ENCODE measurements around the gene GDE1. TPM values are rescaled to one million over a fixed set of nuclear protein-coding genes. Genes with fewer than 3 reads are reported as not detected.

The GDE1 gene
- total and polyA plus RNA-seq, 3 donors from 2014 or later, result 42.4 to 54.6 (median 44.1) TPM

GRCh38 chr16:19522397-19522732 is 467 bp upstream of the GDE1 start:
- no peaks in the 10 kb centered on the region for H3K9me3 ChIP-seq
- H3K4me3 ChIP-seq, result peak overlapping the region; percentile 85 to 90
- no peak for DNase-seq
- H3K4me1 ChIP-seq, result peaks cover 17% of the 10 kb centered on the region
- H3K36me3 ChIP-seq (ENCODE audit: low read depth, missing control alignments), result no peaks in the 10 kb centered on the region
- H3K27ac ChIP-seq, result peak overlapping the region in 1 of 2 donors; percentile 86
- intact Hi-C loops (cut with DNase I; ENCODE audit: low total_unique reads), result no loop called here
- 25 to 26% methylated on average over 5 of the region's 5 CpGs for WGBS, 2 donors
- TF ChIP-seq POLR2A (IDR thresholded peaks at IDR 0.05) (no peak), CTCF (IDR thresholded peaks at IDR 0.05) (no peak)
- H3K27me3 ChIP-seq, result no peaks in the 10 kb centered on the region

GRCh38 chr16:19520861-19521331 is 1.0 kb downstream of the GDE1 start:
- Histone ChIP-seq H3K36me3 (ENCODE audit: low read depth, missing control alignments) (no peaks in the 10 kb centered on the region), H3K27me3 (no peaks in the 10 kb centered on the region), H3K9me3 (no peaks in the 10 kb centered on the region), H3K27ac (peak overlapping the region; percentile 66 to 86), H3K4me3 (peak overlapping the region; percentile 85 to 88), H3K4me1 (peaks cover 17% of the 10 kb centered on the region)
- TF ChIP-seq CTCF (IDR thresholded peaks at IDR 0.05), result no peak
- no peak for TF ChIP-seq POLR2A (IDR thresholded peaks at IDR 0.05)
- WGBS, 2 donors, result 3 to 7% methylated on average over 8 of the region's 8 CpGs
- intact Hi-C loops (cut with DNase I; ENCODE audit: low total_unique reads), result no loop called here
- no peak for DNase-seq

DNA sequence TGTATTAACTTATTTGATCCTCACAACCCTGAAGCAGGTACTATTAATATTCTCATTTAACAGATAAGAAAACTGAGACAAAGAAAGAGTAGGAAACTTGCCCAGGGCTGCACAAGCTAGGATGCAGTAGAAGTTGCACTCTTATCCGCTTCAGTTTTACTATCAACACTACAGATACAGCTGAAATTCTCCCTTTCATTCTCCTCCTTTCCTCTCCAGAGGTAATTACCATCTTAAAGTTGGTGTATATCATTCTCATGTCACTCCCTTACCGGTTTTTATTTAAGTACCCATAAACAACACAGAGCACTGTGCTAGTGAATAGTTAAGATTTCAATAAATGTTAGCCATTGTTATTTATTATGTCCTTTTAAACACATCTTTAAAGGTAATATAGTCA is 3.5 kb downstream of the GDE1 start:
- no peak for DNase-seq
- Histone ChIP-seq H3K9me3 (no peaks in the 10 kb centered on the region), H3K27me3 (no peaks in the 10 kb centered on the region), H3K4me1 (peaks cover 11% of the 10 kb centered on the region), H3K4me3 (no peak overlapping the region), H3K36me3 (ENCODE audit: low read depth, missing control alignments) (no peaks in the 10 kb centered on the region), H3K27ac (no peak overlapping the region)
- 60 to 67% methylated on average over 2 of the region's 2 CpGs for WGBS, 2 donors
- TF ChIP-seq CTCF (IDR thresholded peaks at IDR 0.05) (no peak), POLR2A (IDR thresholded peaks at IDR 0.05) (no peak)
- intact Hi-C loops (cut with DNase I; ENCODE audit: low total_unique reads), result no loop called here

DNA sequence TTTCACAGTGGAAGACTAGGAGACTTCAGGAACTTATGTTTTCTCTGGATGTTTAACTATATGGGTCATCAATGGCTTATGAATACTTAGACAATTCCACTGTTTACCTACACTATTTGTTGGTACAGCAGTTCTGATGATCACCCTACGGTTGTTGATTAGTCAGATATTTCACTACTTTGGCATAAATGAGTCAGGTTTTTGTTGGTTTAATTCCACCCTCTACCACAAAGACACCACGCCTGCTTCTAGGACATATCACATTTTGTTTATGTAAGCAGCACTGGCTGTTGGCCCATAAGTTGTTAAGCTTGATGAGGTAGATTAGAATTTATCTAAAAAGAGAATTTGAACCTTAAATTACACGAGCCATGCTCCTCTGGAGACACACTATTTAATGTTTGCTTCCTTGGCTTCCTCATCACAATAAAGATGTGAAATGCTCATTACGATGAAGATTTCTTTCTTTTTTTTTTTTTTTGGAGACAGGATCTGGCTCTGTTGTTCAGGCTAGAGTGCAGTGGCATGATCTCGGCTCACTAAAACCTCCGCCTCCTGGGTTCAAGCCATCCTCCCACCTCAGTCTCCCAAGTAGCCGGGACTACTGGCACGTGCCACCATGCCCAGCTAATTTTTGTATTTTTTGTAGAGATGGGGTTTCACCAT is 4.3 kb downstream of the GDE1 start:
- Histone ChIP-seq H3K36me3 (ENCODE audit: low read depth, missing control alignments) (no peaks in the 10 kb centered on the region), H3K9me3 (no peaks in the 10 kb centered on the region), H3K27me3 (no peaks in the 10 kb centered on the region), H3K4me1 (peaks cover 11% of the 10 kb centered on the region), H3K4me3 (no peak overlapping the region), H3K27ac (no peak overlapping the region)
- DNase-seq, result no peak
- WGBS, 2 donors, result 88 to 90% methylated on average over 8 of the region's 8 CpGs
- TF ChIP-seq CTCF (IDR thresholded peaks at IDR 0.05) (no peak), POLR2A (IDR thresholded peaks at IDR 0.05) (no peak)
- intact Hi-C loops (cut with DNase I; ENCODE audit: low total_unique reads), result no loop called here

- intact Hi-C loops (cut with DNase I; ENCODE audit: low total_unique reads), result no loop called here
- peaks cover 7% of the 10 kb centered on the region for H3K4me1 ChIP-seq
- H3K27me3 ChIP-seq, result no peaks in the 10 kb centered on the region
- H3K27ac ChIP-seq, result no peak overlapping the region
- no peak overlapping the region for H3K4me3 ChIP-seq
- WGBS, 2 donors, result 90 to 92% methylated on average over 2 of the region's 2 CpGs
- H3K36me3 ChIP-seq (ENCODE audit: low read depth, missing control alignments), result no peaks in the 10 kb centered on the region
- no peak for DNase-seq
- TF ChIP-seq POLR2A (IDR thresholded peaks at IDR 0.05), result no peak
- TF ChIP-seq CTCF (IDR thresholded peaks at IDR 0.05), result no peak
- H3K9me3 ChIP-seq, result no peaks in the 10 kb centered on the region
These were observed 6.1 kb downstream of the GDE1 start for GRCh38 chr16:19515757-19516156.
